A673 (cell line): Measurements from ENCODE around the gene TC2N. TPM values are rescaled to one million over a fixed set of nuclear protein-coding genes. Genes with fewer than 3 reads are reported as not detected.

Experiments used
- BruUV-seq: library from RNA; stranded (reverse); fragments of 400-500 nt; replicated peaks from 2 replicates; lab custom pipeline; 2021; lab: Mats Ljungman, UMichigan
- CTCF ChIA-PET: fragments of 300-600 bp; sonication (Branson Sonifier 250); formaldehyde crosslinking; loops from one replicate; lab custom pipeline; 2022; ENCODE audit warnings: antibody characterized with exemption; lab: Charles Lee
- POLR2A ChIA-PET: fragments of 300-600 bp; sonication (Branson Sonifier 250); formaldehyde crosslinking; loops from one replicate; lab custom pipeline; 2022; ENCODE audit warnings: antibody characterized with exemption; ENCODE audit not compliant: low non-redundant PET; lab: Charles Lee
- DNase-seq: peaks from one replicate; pipeline ENCODE4 v3.0.0-alpha.2; 2015; ENCODE audit warnings: low spot score
- H3K27ac ChIP-seq: fragments of 200-600 bp; sonication (generic); 2 replicates; pipeline ENCODE4 v1.5.1; 2016; ENCODE audit warnings: mixed run types, low read depth, mild to moderate bottlenecking, mixed read lengths, antibody characterized with exemption, low read length; ENCODE audit not compliant: poor library complexity, severe bottlenecking
- H3K27me3 ChIP-seq: fragments of 200-600 bp; sonication (generic); replicated peaks from 2 replicates; pipeline ENCODE4 v1.6.1; 2017; ENCODE audit warnings: mixed run types, low read depth, mild to moderate bottlenecking, mixed read lengths, antibody characterized with exemption, low read length; ENCODE audit not compliant: insufficient read depth, poor library complexity
- H3K36me3 ChIP-seq: fragments of 200-600 bp; sonication (generic); 2 replicates; pipeline ENCODE4 v1.6.1; 2016; ENCODE audit warnings: mixed run types, mild to moderate bottlenecking, mixed read lengths, antibody characterized with exemption, low read length; ENCODE audit not compliant: insufficient read depth, poor library complexity, severe bottlenecking
- H3K4me1 ChIP-seq: fragments of 200-600 bp; sonication (generic); 2 replicates; pipeline ENCODE4 v1.6.1; 2017; ENCODE audit warnings: mixed run types, mild to moderate bottlenecking, mixed read lengths, antibody characterized with exemption, low read length; ENCODE audit not compliant: insufficient read depth, poor library complexity, severe bottlenecking
- H3K4me3 ChIP-seq: fragments of 200-600 bp; sonication (generic); 2 replicates; pipeline ENCODE4 v1.5.1; 2016; ENCODE audit warnings: low read depth, mixed run types, mild to moderate bottlenecking, mixed read lengths, low read length; ENCODE audit not compliant: poor library complexity, severe bottlenecking
- H3K9me3 ChIP-seq: fragments of 200-600 bp; sonication (generic); 2 replicates; pipeline ENCODE4 v1.6.1; 2016; ENCODE audit warnings: mixed run types, low read depth, mild to moderate bottlenecking, mixed read lengths, antibody characterized with exemption, low read length; ENCODE audit not compliant: poor library complexity, severe bottlenecking
- EZH2 ChIP-seq: fragments of 200-600 bp; sonication (generic); IDR thresholded peaks from 2 replicates; pipeline ENCODE4 v1.6.1; 2017; ENCODE audit warnings: borderline replicate concordance, low read depth, mild to moderate bottlenecking, mixed read lengths, antibody characterized with exemption, low read length; ENCODE audit not compliant: poor library complexity, severe bottlenecking
- intact Hi-C: fragments of 100-400 bp; cut with micrococcal nuclease; formaldehyde crosslinking; loops from one replicate; pipeline ENCODE4 v1.10.0; 2022; ENCODE audit not compliant: unreplicated experiment
- total RNA-seq: library from RNA; stranded (reverse); gene quantifications from 2 replicates; pipeline ENCODE4 v1.2.3, GENCODE V29; 2021
- TF ChIP-seq, protein P1 (sequence below): fragments of 300-800, 200-600 bp; sonication (generic); conservative IDR thresholded peaks from 2 replicates; pipeline ENCODE4 v1.5.1; 2017; ENCODE audit warnings: low read depth, mild to moderate bottlenecking, antibody characterized with exemption, low read length, moderate library complexity, mixed read lengths

The TC2N gene
- total RNA-seq, 1 experiment from 2014 or later: 0.45 TPM

DNA sequence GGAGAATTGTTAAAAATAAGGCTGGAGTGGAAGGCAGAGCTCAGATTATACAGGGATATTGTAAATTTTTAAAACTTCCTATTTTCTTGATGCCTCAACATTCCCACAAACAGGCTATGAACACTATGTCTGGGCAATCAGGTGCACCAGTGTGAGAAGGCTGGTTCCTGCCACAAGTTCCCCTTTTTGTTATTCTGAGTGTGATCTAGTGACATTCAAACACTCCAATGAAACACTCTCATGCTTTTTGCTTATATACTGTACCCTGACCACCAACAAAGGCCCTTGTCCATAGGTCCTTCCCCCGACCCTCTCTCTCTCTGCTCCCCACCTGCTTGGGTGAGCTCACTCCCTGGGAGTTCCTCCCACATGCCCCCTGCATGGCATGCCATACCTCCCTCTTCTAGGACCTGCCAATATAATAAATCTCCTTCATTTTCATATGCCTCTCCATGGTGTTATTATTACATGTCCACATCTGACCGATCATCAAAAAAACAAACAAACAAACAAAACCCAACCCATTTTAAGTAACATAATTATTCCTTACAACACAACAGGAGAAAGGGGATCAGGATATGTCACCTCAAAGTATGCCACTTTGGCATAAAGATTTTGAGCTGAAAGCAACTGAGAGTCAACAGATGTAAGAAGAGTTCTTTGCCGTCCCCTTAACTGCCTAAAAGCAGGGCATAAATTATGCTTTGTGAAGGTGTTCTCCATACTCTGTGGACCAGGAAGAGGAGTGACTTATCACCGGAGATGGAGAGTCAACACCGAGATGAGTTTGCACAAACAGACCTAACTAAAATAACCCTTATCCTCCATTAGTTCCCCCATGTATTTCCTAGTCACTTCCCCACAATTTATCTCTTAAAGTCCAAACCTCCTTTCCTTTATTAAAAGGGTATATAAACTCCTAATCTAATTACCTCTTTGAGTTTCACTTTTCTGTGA, 92.9 kb downstream of the TC2N start:
- Histone ChIP-seq H3K4me1 (no peaks in the 10 kb centered on the region), H3K27ac (no peak overlapping the region), H3K9me3 (no peaks in the 10 kb centered on the region), H3K4me3 (no peak overlapping the region), H3K36me3 (no peaks in the 10 kb centered on the region), H3K27me3 (peaks cover 12% of the 10 kb centered on the region)
- ChIA-PET POLR2A (no interaction called here), CTCF (no interaction called here)
- BruUV-seq: no TSS peak
- intact Hi-C loops: no loop called here
- no peak for TF ChIP-seq EZH2
- TF ChIP-seq, protein P1, sequence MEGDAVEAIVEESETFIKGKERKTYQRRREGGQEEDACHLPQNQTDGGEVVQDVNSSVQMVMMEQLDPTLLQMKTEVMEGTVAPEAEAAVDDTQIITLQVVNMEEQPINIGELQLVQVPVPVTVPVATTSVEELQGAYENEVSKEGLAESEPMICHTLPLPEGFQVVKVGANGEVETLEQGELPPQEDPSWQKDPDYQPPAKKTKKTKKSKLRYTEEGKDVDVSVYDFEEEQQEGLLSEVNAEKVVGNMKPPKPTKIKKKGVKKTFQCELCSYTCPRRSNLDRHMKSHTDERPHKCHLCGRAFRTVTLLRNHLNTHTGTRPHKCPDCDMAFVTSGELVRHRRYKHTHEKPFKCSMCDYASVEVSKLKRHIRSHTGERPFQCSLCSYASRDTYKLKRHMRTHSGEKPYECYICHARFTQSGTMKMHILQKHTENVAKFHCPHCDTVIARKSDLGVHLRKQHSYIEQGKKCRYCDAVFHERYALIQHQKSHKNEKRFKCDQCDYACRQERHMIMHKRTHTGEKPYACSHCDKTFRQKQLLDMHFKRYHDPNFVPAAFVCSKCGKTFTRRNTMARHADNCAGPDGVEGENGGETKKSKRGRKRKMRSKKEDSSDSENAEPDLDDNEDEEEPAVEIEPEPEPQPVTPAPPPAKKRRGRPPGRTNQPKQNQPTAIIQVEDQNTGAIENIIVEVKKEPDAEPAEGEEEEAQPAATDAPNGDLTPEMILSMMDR: no peak
- DNase-seq: no peak

DNA sequence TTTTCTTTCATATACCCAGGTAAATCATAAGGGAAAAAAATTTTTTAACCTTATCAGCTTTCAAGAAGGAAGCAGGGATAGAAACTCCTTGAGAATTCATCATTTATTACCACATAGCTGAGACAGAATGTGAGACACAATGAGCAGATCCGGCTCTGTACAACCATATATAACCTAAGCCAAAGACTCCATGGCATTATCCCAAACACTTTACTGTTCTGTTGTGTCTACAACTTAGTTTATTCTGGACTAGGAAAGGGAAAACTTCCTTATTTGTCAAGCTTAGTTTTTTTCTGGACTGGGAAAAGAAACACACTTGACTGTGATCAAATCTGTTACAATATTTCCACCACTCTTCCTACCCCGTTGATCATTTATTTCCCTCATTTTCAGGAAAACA, 97.2 kb downstream of the TC2N start:
- no peak for DNase-seq
- POLR2A ChIA-PET: no interaction called here
- BruUV-seq: no TSS peak
- no peak for TF ChIP-seq EZH2
- TF ChIP-seq, protein P1: no peak
- no peaks in the 10 kb centered on the region for H3K9me3 ChIP-seq
- H3K27ac ChIP-seq: no peak overlapping the region
- H3K27me3 ChIP-seq: peaks cover 3% of the 10 kb centered on the region
- no peaks in the 10 kb centered on the region for H3K4me1 ChIP-seq
- intact Hi-C loops: no loop called here
- CTCF ChIA-PET: no interaction called here
- H3K36me3 ChIP-seq: no peaks in the 10 kb centered on the region
- H3K4me3 ChIP-seq: no peak overlapping the region

DNA sequence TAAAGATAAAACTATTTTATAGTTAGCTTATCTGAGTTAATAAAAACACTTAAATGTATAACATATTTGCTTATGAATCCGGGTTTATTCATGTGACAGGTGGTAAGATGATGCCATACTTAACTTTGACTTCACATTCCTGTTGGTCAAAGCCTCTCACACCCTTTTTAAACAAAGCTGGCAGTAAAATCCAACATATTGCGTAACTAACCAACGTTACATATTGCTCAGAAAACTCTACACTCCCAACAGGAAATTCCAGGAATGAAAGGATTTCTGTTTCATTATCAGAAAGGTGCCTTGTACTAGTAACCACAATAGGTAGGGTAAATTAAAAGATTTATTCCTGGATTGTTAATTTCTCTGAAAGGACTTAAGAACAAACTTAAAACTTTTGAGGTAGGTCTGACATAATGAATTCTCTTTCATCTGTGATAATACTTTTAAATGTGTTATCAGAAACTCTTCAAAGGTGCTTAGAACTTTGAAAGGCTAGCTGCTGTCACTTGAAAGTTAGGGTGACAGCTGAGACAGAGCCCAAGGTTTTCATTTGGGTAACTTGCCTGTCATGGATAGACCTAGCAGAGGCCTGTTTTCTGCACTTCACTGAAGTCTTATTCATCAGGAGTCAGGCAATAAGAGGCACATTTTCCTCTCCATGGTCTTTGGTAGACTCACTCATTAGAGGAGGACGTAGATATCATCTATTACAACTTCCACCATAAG, 111.6 kb downstream of the TC2N start:
- H3K9me3 ChIP-seq: no peaks in the 10 kb centered on the region
- BruUV-seq: no TSS peak
- no peaks in the 10 kb centered on the region for H3K36me3 ChIP-seq
- TF ChIP-seq EZH2: no peak
- TF ChIP-seq, protein P1: no peak
- intact Hi-C loops: no loop called here
- no peaks in the 10 kb centered on the region for H3K4me1 ChIP-seq
- no peak for DNase-seq
- H3K4me3 ChIP-seq: no peak overlapping the region
- ChIA-PET CTCF (no interaction called here), POLR2A (no interaction called here)
- no peak overlapping the region for H3K27ac ChIP-seq
- no peaks in the 10 kb centered on the region for H3K27me3 ChIP-seq
